T-helper 22 cell (primary cell): ENCODE results near the gene TMEM37.

Source experiments
- DNase-seq: peaks from one replicate; pipeline ENCODE4 v3.0.0-alpha.2; 2020; ENCODE audit warnings: low read depth

TMEM37 gene

GRCh38 chr2:119455066-119455718, 23.5 kb downstream of the TMEM37 start:
- no peak for DNase-seq

- no peak for DNase-seq
These were observed 28.4 kb downstream of the TMEM37 start for GRCh38 chr2:119460076-119460475.

- no peak for DNase-seq
These were observed 30.2 kb downstream of the TMEM37 start for GRCh38 chr2:119461811-119462210.

GRCh38 chr2:119462574-119462973, 30.9 kb downstream of the TMEM37 start:
- no peak for DNase-seq

- no peak for DNase-seq
These were observed 31.5 kb downstream of the TMEM37 start for GRCh38 chr2:119463136-119463535.

- no peak for DNase-seq
These were observed 32.3 kb downstream of the TMEM37 start for GRCh38 chr2:119463990-119464389.

GRCh38 chr2:119464981-119465380, 33.3 kb downstream of the TMEM37 start:
- no peak for DNase-seq

- no peak for DNase-seq
These were observed 34.0 kb downstream of the TMEM37 start for GRCh38 chr2:119465687-119466086.

GRCh38 chr2:119466373-119466772, 34.7 kb downstream of the TMEM37 start:
- no peak for DNase-seq

- no peak for DNase-seq
These were observed 36.7 kb downstream of the TMEM37 start for GRCh38 chr2:119468154-119468955.

- no peak for DNase-seq
These were observed 37.5 kb downstream of the TMEM37 start for GRCh38 chr2:119469131-119469530.

GRCh38 chr2:119469661-119470297, 38.1 kb downstream of the TMEM37 start:
- DNase-seq = no peak

- no peak for DNase-seq
These were observed 41.1 kb downstream of the TMEM37 start for GRCh38 chr2:119472749-119473148.

GRCh38 chr2:119473621-119474370, 42.1 kb downstream of the TMEM37 start:
- DNase-seq = no peak

- DNase-seq = no peak
These were observed 42.9 kb downstream of the TMEM37 start for GRCh38 chr2:119474371-119475224.

- no peak for DNase-seq
These were observed 43.7 kb downstream of the TMEM37 start for GRCh38 chr2:119475225-119475856.

GRCh38 chr2:119475857-119476244, 44.2 kb downstream of the TMEM37 start:
- no peak for DNase-seq

- no peak for DNase-seq
These were observed 44.9 kb downstream of the TMEM37 start for GRCh38 chr2:119476301-119477112.

GRCh38 chr2:119477113-119477505, 45.5 kb downstream of the TMEM37 start:
- no peak for DNase-seq
